Measurements from ENCODE around the gene SLFN13.
"Not testable (repeated sequence)": the region's sequence is repeated elsewhere in the genome, so short reads cannot be mapped to it uniquely, and the experiment has no call there.

SLFN13 gene

DNA sequence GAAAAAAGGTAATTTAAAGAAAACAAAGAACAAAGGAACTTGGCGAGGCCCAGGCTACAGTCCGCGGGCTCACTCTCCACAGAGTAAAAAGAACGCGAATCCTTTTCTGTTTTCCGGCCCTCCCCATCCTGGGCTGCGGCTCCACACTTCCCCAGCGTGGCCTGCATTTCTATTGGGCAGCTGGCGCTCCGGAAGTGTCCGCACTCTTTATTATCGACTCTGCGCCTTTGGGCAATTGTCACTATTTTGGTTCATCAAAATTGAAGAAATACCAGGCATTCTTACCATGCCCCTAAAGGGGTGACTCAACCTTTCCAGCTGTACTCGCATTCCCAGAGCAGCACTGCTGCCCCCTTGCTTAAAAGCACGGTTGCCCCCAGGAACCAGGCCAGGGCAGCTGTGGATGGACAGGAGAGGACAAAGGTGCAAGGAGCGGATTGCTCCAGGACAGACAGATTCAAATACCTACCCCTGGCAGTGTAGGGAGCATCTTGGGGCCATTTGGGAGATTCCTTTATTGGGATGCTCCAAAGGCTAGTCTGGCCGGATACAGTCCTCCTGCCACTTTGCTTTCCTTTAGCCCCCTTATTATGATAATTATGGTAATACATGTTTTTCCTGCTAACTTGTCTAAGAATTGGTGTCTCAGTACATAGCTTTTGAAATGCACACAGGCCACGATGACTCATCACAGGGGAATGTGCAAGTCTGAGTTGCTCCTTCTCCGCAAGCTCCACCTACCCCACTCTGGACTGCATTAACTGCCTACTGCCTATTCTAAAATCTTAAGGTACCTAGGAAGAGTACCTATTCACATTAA lies 15.3 kb downstream of the SLFN13 start:
- peak; percentile 100 for DNase-seq

DNA sequence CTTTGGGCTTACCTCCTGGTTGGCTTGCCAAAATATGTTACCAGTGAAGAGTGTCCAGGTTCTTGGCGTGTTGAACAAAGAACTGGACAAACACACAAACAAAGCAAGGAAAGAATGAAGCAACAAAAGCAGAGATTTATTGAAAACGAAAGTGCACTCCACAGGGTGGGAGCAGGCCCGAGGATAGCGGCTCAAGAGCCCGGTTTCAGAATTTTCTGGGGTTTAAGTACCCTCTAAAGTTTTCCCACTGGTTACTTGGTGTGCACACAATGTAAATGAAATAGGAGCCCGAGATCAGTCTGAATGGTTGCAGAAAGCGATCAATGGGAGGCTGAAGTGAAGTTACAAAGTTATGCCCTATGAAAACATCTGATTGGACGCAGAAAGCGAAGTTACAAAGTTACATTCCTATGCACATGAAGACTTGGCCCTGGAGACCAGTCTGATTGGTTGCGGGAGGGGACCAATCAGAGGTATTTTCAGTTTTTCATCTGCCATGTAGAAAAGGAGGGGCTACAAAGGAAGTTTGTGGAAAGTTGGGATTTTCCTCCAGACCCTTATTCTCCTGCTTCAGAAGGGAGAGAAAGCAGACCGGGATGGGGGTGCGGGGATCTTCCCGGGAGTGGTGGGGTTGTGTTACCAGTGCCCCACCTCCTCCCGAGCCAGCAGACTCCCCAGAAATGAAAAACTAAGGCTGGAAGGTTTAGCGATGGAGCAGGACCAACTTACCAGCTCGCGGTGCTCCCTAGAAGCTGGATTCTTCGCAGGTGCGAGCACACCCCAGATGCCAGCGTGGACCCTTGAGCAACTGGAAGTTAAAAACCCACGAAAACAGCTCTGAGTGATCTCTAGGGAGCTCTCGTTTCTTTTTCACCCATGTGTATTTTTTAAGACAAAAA lies 16.1 kb downstream of the SLFN13 start, which contains the start of gene SLFN12:
Gene SLFN12 (minus strand): TSS at position 325 of the 899 bp plus-strand sequence. CDS start 9,472 bp downstream, outside the sequence.
- DNase-seq, result peak; percentile 96

DNA sequence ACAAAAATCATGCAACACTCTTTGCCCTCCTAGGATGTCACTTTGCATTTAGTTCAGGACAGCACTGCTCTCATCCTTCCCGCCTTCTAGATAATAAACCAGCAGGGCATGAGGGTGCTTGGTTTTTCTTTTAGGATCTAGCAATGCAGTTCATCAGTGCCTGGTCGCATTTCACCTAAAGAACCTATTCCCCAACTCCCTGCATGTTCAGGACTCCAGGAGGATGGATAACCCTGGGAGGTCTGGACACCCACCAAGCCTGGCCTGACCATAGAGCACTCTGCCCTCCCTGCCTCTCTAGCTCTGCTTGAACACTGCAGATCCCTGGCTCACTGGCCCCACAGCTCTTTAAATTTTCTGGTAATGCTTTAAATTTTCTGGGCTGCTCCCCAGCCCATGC lies 18.9 kb downstream of the SLFN13 start:
- DNase-seq, result no peak

DNA sequence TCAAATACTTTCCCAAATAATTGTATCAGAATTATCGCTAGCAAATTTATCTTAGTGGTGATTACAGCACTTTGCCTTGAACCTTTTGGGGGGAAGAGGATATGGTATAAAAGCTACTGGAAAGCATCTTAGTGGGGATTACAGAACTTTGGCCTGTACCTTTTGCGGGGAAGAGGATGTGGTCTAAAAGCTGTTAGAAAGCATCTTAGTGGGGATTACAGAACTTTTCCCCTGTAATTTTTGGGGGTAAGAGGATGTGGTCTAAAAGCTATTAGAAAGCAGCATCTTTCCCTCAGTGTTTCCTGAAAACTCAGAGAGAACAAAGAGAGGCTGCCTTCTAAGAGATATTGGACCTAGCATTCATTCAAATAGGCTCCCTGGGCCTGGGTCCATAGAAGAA lies 20.3 kb downstream of the SLFN13 start:
- no peak for DNase-seq

DNA sequence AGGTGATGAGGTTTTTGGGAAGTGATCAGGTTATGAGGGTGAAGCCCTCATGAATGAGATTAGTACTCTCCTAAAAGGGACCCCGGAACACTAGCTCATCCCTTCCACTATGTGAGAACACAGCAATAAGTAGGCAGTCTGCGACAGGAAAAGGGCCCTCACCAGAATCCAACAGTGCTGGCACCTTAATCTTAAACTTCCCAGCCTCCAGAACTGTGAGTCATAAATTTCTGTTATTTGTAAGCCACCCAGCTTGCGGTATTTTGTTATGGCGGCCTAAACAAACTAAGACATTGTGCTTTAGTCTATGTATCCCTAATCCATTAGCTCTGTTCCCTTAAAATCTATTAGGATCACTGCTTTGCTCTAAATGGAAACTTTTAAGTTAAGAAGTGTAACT lies 24.8 kb downstream of the SLFN13 start:
- DNase-seq, result no peak

DNA sequence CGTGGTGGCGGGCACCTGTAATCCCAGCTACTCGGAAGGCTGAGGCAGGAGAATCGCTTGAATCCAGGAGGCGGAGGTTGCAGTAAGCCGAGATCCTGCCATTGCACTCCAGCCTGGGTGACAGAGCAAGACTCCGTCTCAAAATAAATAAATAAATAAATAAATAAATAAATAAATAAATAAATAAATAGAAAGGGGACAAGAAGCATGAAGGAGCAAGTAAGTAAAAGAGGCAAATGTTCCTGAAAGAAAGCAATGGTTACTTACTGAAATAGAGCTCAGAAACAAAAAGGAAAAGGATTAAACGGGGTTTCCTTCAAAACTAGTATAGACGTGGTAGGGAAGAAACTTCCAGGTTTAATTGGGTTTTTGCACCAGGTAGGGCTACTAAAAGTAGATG lies 27.5 kb downstream of the SLFN13 start:
- not testable (repeated sequence) for DNase-seq

DNA sequence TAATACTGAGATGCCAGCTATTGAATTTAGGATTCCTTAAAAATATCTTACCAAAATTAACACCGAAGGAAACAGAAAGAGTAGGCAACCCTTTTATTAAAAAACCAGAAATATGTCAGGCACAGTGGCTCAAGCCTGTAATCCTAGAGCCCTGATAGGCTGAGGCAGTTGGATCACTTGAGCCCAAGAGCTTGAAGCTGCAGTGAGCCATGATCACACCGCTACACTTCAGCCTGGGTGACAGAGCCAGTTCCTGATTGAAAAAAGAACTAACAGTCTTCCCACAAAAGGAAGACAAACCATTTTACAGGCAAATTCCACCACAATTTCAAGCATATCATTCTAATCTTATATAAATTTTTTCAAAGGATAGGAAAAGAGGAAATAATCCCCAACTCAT lies 31.9 kb downstream of the SLFN13 start:
- DNase-seq, result no peak

DNA sequence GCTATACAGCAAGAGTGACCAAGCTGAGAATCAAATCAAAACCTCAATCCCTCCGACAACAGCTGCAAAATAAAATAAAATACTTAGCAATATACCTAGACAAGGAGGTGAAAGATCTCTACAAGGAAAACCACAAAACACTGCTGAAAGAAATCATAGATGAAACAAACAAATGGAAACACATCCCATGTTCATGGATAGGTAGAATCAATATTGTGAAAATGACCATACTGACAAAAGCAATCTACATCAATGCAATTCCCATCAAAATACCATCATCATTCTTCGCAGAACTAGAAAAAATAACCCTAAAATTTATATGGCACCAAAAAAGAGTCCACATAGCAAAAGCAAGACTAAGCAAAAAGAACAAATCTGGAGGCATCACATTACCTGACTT lies 33.9 kb downstream of the SLFN13 start:
- not testable (repeated sequence) for DNase-seq

DNA sequence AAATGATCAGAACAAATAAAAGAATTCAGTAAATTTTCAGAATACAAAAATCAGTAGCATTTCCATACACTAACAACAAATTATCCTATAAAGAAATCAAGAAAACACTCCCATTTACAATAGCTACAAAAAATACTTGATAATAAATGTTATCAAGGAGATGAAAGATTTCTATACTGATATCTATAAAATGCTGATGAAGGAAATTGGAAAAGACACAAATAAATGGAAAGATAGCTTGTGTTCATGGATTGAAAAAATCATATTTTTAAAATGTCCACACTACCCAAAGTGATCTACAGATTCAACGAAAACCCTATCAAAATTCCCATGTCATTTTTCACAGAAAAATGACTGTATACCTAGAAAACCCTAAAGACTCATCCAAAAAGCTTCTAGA lies 34.3 kb downstream of the SLFN13 start:
- no peak for DNase-seq

DNA sequence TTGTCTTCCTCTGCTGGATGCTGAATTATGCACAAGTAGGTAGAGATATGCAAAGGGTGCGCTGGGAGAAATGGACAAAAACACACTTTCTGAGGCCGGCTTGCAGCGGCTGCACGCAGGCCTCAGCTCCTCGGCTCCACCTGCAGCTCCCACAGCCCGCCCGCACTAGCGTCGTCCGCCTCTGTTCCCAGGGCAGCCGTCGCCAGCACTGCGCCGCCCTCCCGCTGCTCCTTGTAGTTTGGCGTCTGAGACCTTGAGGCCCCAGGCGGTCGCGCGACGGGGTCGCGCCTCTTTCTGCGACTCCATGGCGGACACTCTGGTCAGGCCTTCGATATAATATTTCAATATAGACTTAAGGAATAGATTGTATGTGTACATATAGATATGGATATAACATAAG lies 41.0 kb downstream of the SLFN13 start:
- no peak for DNase-seq

DNA sequence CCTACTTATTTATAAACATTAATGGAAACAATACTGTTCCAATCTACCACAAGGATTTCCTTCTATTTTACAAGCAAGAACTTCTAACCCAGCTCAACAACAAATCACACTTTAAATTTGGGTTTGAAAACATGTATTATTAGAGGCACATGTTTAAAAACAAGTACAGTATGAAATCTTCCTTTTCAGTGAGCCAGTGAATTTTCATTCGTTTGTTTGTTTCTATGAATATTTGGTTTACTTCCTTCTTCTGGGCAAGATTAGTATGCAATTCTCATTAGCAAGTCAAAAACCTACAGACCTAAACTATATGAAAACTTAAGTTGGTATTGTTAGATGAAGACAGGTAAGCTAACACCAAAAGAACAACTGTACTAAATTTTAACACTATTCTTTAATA lies 42.0 kb downstream of the SLFN13 start:
- DNase-seq, result no peak

DNA sequence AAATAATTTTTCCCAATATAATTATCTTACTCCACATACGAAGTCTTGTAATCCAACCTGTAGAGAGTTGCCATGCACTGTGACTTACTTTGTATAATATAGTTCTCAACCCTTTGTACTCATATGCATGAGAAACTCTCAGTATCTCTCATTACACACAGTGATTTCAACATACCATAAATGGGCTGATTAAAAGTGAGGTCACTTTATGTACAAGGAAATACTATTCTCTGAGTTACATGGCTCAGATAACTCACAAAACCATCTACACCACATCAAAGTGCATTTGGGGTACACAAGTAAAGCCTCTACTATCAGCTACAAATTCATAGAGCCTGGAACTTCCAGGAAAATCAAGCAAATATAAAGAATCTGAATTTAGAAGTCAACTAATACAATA lies 44.2 kb downstream of the SLFN13 start:
- no peak for DNase-seq

DNA sequence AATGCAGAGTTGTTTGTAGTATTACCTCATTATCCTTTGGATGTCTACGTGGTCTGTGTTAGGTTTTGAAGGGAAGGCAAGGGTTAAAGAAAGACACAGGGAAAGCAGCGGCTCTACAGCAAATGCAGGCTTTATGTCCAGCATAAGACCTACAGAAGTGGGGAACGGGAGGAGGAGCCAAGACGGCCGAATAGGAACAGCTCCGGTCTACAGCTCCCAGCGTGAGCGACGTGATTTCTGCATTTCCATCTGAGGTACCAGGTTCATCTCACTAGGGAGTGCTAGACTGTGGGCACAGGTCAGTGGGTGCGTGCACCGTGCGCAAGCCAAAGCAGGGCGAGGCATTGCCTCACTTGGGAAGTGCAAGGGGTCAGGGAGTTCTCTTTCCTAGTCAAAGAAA lies 54.8 kb downstream of the SLFN13 start:
- not testable (repeated sequence) for DNase-seq

DNA sequence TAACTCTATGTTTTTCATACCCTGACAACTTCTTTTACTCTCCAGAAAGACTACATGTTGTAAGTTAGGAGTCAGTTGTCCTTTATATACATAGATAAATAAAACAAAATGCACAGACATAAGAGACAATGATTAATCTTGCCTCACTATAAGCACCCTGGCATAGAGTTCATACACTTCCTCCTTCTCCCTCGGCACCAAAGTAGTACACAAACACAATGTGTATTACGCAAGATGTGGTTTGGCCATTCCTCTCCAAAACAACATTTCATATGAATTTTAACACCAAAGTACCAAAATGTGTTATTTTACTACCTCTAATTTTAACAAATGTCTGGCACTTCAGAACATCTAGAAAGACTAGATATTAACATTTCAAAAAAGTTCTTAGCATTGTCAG lies 57.9 kb downstream of the SLFN13 start:
- DNase-seq, result no peak

DNA sequence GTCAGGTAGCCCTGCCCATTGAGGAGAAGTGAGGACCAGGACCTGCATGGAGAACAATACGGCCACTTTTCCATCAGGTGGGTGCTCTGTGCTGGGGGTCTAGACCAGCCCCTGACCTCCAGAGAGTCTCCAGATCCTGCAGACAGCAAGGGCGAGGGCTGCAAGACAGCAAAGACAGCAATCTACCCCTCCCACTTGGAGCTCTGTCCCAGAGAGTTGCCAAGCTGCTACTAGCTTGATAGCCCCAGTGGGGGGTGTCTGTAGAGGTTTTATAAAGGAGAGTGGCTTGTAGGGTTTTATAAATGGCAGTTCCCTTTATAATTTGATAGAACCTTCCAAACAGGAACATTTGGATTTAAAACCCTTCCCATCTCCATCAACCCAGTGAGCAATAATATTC lies 58.4 kb downstream of the SLFN13 start:
- no peak for DNase-seq

DNA sequence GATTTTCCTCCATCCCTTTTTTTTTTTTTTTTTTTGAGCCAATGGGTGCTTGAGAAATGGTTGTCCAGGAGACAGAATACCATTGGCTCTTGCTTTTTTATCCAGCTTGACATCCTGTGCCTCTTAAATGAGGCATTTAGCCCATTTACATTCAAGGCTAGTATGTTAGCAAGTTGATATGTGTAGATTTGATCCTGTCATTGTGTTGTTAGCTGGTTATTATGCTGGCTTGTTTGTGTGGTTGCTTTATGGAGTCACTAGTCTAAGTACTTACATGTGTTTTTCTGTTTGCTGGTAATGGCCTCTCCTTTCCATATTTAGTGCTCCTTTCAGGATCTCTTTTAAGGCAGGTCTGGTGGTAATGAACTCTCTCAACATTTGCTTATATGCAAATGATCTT lies 61.1 kb downstream of the SLFN13 start:
- no peak for DNase-seq
